ELF-1 (cell line): Measurements from ENCODE around the gene UBE2U.

Experiments
- DNase-seq: peaks from one replicate; pipeline ENCODE4 v3.0.0-alpha.2; 2016; ENCODE audit warnings: low read depth, low spot score

The UBE2U gene

GRCh38 chr1:64203420-64203819, at the start of gene UBE2U:
Gene UBE2U, plus strand, starts transcription at chr1:64203623. Its CDS starts 428 bp downstream, at chr1:64204051.
- DNase-seq: no peak

- DNase-seq: no peak
Measured at GRCh38 chr1:64155278-64155677, 48.1 kb upstream of the UBE2U start.

GRCh38 chr1:64161357-64161941, 42.0 kb upstream of the UBE2U start:
- DNase-seq: no peak

- DNase-seq: no peak
Measured at GRCh38 chr1:64162151-64162550, 41.3 kb upstream of the UBE2U start.

GRCh38 chr1:64162804-64163203, 40.6 kb upstream of the UBE2U start:
- DNase-seq: no peak

GRCh38 chr1:64163431-64163830, 40.0 kb upstream of the UBE2U start:
- no peak for DNase-seq

- DNase-seq: no peak
Measured at GRCh38 chr1:64163970-64164369, 39.5 kb upstream of the UBE2U start.

GRCh38 chr1:64166629-64167028, 36.8 kb upstream of the UBE2U start:
- no peak for DNase-seq

GRCh38 chr1:64167176-64167575, 36.2 kb upstream of the UBE2U start:
- no peak for DNase-seq

- no peak for DNase-seq
Measured at GRCh38 chr1:64171246-64171645, 32.2 kb upstream of the UBE2U start.

GRCh38 chr1:64171797-64172281, 31.6 kb upstream of the UBE2U start:
- DNase-seq: no peak

GRCh38 chr1:64172458-64172983, 30.9 kb upstream of the UBE2U start:
- no peak for DNase-seq

GRCh38 chr1:64173336-64173940, 30.0 kb upstream of the UBE2U start:
- no peak for DNase-seq

- no peak for DNase-seq
Measured at GRCh38 chr1:64175639-64176038, 27.8 kb upstream of the UBE2U start.

GRCh38 chr1:64176659-64177058, 26.8 kb upstream of the UBE2U start:
- DNase-seq: no peak

GRCh38 chr1:64179588-64179987, 23.8 kb upstream of the UBE2U start:
- DNase-seq: no peak

GRCh38 chr1:64182207-64182606, 21.2 kb upstream of the UBE2U start:
- no peak for DNase-seq

GRCh38 chr1:64183395-64184002, 19.9 kb upstream of the UBE2U start:
- no peak for DNase-seq

- DNase-seq: no peak
Measured at GRCh38 chr1:64184003-64184440, 19.4 kb upstream of the UBE2U start.

- no peak for DNase-seq
Measured at GRCh38 chr1:64186138-64186897, 17.1 kb upstream of the UBE2U start.

- no peak for DNase-seq
Measured at GRCh38 chr1:64186898-64187280, 16.5 kb upstream of the UBE2U start.

- no peak for DNase-seq
Measured at GRCh38 chr1:64187646-64188045, 15.8 kb upstream of the UBE2U start.
